ENCODE results near the gene TSPAN17. TPM values are rescaled to one million over a fixed set of nuclear protein-coding genes. Genes with fewer than 3 reads are reported as not detected.

TSPAN17 gene
- total RNA-seq, 1 experiment from 2014 or later, result 50.7 TPM

- no peaks in the 10 kb centered on the region for H3K27me3 ChIP-seq (ENCODE audit: control insufficient read depth, insufficient read depth, low read length)
- peaks cover 7% of the 10 kb centered on the region for H3K36me3 ChIP-seq (replicated peaks; ENCODE audit: control insufficient read depth, insufficient read depth, low read length)
- no peak overlapping the region for H3K4me3 ChIP-seq (ENCODE audit: insufficient read depth, low read depth, low read length)
- DNase-seq, result no peak
These were observed 7.6 kb downstream of the TSPAN17 start for GRCh38 chr5:176654856-176655255.

DNA sequence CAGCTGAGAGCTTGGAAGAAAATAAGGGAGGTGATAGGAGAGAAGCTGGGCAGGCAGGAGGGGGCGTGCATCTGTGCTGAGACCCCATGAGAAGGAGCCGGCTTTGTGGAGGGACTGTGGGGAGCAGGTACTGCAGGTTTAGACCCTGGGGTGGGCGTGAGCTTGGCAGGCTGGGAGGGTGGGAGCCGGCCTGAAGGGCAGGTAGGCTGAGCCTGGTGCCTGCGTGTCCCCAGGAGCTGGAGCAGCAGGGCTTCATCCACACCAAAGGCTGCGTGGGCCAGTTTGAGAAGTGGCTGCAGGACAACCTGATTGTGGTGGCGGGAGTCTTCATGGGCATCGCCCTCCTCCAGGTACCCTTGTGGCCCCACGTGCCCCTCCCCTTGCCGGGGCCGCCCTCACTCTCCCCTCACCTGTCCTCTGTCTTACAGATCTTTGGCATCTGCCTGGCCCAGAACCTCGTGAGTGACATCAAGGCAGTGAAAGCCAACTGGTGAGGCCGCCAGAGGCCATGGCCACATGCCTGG lies 9.2 kb downstream of the TSPAN17 start:
- peak; percentile 36 for DNase-seq
- Histone ChIP-seq H3K27me3 (ENCODE audit: control insufficient read depth, insufficient read depth, low read length) (no peaks in the 10 kb centered on the region), H3K36me3 (replicated peaks; ENCODE audit: control insufficient read depth, insufficient read depth, low read length) (peaks cover 7% of the 10 kb centered on the region), H3K4me3 (ENCODE audit: insufficient read depth, low read depth, low read length) (no peak overlapping the region)

DNA sequence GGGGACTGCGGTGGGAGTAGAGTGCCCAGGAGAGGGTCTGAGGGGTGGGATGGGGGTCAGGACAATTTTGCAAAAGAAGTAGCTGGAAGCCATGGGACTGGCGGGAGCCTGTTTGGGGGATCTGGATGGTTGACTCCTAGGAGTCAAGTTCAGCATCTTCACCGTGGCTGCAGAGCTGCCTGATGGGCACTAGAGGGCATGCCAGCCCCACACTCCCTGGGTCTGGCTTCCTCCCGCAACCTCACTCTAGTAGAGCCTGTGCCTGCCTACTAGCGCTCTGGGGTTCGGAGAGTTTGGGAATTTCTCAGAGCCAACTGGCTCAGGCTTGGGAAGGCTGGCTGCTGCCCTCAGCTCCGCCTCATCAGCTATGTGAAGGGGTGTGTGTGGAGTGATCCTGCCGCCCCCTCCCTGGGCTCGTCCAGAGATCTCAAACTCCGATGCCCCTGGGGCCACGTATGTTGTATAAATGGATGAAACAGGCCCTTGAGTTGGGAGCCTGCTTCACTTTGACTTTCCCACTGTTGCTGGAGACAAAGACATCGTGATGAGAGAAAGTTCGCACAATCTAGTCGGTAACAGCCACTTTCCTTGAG lies 10.8 kb downstream of the TSPAN17 start:
- peaks cover 5% of the 10 kb centered on the region for H3K36me3 ChIP-seq (replicated peaks; ENCODE audit: control insufficient read depth, insufficient read depth, low read length)
- peak; percentile 93 for DNase-seq
- no peak overlapping the region for H3K4me3 ChIP-seq (ENCODE audit: insufficient read depth, low read depth, low read length)
- H3K27me3 ChIP-seq (ENCODE audit: control insufficient read depth, insufficient read depth, low read length), result no peaks in the 10 kb centered on the region

DNA sequence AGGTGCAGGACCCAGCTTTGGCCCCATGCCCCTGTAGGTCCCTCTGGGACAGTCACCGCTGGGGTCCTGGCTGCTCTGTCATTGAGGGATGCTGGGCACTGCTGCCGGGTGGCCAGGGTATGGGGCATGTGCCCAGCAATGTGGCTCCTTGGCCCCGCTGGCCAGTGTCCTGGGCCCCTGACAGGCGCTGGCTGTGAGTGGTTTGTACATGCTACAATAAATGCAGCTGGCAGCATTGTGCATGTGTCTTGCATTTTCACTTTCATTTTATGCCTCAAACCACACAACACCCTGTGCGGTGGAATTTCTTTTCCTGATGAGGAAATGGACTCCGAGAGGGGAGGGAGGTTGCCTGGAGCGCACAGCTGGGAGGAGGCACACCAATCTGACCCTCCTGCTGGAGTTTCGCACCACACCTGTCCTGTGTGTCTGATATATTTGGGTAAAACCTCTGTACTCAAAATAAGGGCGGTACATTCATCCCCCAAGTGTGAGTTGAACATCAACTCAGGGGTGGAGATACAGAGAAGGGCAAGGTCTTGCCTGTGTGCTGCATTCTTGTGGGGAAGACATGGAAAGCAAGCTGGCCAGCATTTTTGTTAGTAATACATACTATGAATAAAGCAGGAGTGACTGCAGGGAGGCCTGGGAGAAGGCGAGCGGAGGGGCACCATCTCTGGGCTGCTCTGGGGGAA lies 11.7 kb downstream of the TSPAN17 start:
- Histone ChIP-seq H3K4me3 (ENCODE audit: insufficient read depth, low read depth, low read length) (no peak overlapping the region), H3K27me3 (ENCODE audit: control insufficient read depth, insufficient read depth, low read length) (no peaks in the 10 kb centered on the region), H3K36me3 (replicated peaks; ENCODE audit: control insufficient read depth, insufficient read depth, low read length) (no peaks in the 10 kb centered on the region; the same call in 1 of the 2 replicates)
- DNase-seq, result no peak

GRCh38 chr5:176659512-176659839 lies 12.2 kb downstream of the TSPAN17 start:
- Histone ChIP-seq H3K4me3 (ENCODE audit: insufficient read depth, low read depth, low read length) (no peak overlapping the region), H3K36me3 (replicated peaks; ENCODE audit: control insufficient read depth, insufficient read depth, low read length) (no peaks in the 10 kb centered on the region; the same call in 1 of the 2 replicates)

GRCh38 chr5:176659860-176660461 lies 12.7 kb downstream of the TSPAN17 start:
- Histone ChIP-seq H3K27me3 (ENCODE audit: control insufficient read depth, insufficient read depth, low read length) (no peaks in the 10 kb centered on the region), H3K36me3 (replicated peaks; ENCODE audit: control insufficient read depth, insufficient read depth, low read length) (no peaks in the 10 kb centered on the region; the same call in 1 of the 2 replicates), H3K4me3 (ENCODE audit: insufficient read depth, low read depth, low read length) (no peak overlapping the region)
- DNase-seq, result no peak

More at GRCh38 chr5:176659512-176659839, 12.2 kb downstream of the TSPAN17 start:
- DNase-seq, result no peak
- no peaks in the 10 kb centered on the region for H3K27me3 ChIP-seq (ENCODE audit: control insufficient read depth, insufficient read depth, low read length)

GRCh38 chr5:176660530-176660859 lies 13.2 kb downstream of the TSPAN17 start:
- DNase-seq, result no peak
- no peak overlapping the region for H3K4me3 ChIP-seq (ENCODE audit: insufficient read depth, low read depth, low read length)
- H3K36me3 ChIP-seq (replicated peaks; ENCODE audit: control insufficient read depth, insufficient read depth, low read length), result no peaks in the 10 kb centered on the region; the same call in 1 of the 2 replicates
- no peaks in the 10 kb centered on the region for H3K27me3 ChIP-seq (ENCODE audit: control insufficient read depth, insufficient read depth, low read length)

DNA sequence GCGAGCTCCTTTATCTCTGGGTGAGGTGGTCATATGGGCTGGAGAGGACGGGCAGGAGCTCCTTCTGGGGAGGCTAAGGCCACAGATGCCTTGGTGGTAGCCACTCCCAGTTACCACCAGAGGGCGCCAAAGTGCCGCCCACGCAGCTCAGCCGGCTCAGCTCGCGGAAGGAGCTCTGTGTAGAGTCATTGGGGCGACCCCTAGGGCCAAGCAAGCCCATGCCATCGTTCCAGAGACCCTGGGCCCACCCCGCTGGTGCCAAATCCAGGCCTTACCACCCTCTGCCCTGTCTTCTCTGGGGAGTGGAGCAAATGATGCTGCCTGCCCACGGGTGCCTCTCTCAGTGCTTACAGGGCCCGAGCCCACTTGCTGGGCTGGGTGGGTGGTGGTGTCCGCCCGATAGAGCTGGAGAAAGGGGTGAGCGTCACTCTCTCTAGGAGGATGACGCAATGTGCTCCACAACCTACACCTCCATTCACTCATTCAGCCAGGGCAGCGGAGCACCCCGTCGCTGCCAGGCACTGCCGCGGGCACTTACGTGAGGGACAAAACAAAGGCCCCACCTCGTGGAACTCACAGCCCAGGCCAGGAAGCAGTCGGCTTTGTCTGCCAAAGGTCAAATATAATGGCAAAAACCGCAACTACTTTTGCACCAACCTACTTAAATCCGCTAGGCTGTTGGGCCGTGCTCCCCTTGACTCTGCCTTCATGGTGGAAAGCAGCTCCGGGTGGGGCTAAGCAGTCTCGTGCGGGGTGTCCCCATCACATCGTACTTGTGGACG lies 13.8 kb downstream of the TSPAN17 start:
- peak; percentile 98 for DNase-seq
- Histone ChIP-seq H3K36me3 (replicated peaks; ENCODE audit: control insufficient read depth, insufficient read depth, low read length) (no peaks in the 10 kb centered on the region), H3K4me3 (ENCODE audit: insufficient read depth, low read depth, low read length) (no peak overlapping the region), H3K27me3 (ENCODE audit: control insufficient read depth, insufficient read depth, low read length) (no peaks in the 10 kb centered on the region)

- DNase-seq, result no peak
- Histone ChIP-seq H3K4me3 (ENCODE audit: insufficient read depth, low read depth, low read length) (no peak overlapping the region), H3K27me3 (ENCODE audit: control insufficient read depth, insufficient read depth, low read length) (no peaks in the 10 kb centered on the region), H3K36me3 (replicated peaks; ENCODE audit: control insufficient read depth, insufficient read depth, low read length) (no peaks in the 10 kb centered on the region)
These were observed 14.4 kb downstream of the TSPAN17 start for GRCh38 chr5:176661676-176662075.

- H3K36me3 ChIP-seq (replicated peaks; ENCODE audit: control insufficient read depth, insufficient read depth, low read length), result no peaks in the 10 kb centered on the region
- no peak for DNase-seq
- no peaks in the 10 kb centered on the region for H3K27me3 ChIP-seq (ENCODE audit: control insufficient read depth, insufficient read depth, low read length)
- H3K4me3 ChIP-seq (ENCODE audit: insufficient read depth, low read depth, low read length), result no peak overlapping the region
These were observed 15.4 kb downstream of the TSPAN17 start for GRCh38 chr5:176662371-176663333.

GRCh38 chr5:176663566-176663965 lies 16.3 kb downstream of the TSPAN17 start:
- Histone ChIP-seq H3K36me3 (replicated peaks; ENCODE audit: control insufficient read depth, insufficient read depth, low read length) (no peaks in the 10 kb centered on the region), H3K4me3 (ENCODE audit: insufficient read depth, low read depth, low read length) (no peak overlapping the region), H3K27me3 (ENCODE audit: control insufficient read depth, insufficient read depth, low read length) (no peaks in the 10 kb centered on the region)
- DNase-seq, result no peak

- no peaks in the 10 kb centered on the region for H3K27me3 ChIP-seq (ENCODE audit: control insufficient read depth, insufficient read depth, low read length)
- H3K36me3 ChIP-seq (replicated peaks; ENCODE audit: control insufficient read depth, insufficient read depth, low read length), result no peaks in the 10 kb centered on the region
- DNase-seq, result peak; percentile 70
- H3K4me3 ChIP-seq (ENCODE audit: insufficient read depth, low read depth, low read length), result no peak overlapping the region
These were observed 17.2 kb downstream of the TSPAN17 start for GRCh38 chr5:176664479-176664878.

DNA sequence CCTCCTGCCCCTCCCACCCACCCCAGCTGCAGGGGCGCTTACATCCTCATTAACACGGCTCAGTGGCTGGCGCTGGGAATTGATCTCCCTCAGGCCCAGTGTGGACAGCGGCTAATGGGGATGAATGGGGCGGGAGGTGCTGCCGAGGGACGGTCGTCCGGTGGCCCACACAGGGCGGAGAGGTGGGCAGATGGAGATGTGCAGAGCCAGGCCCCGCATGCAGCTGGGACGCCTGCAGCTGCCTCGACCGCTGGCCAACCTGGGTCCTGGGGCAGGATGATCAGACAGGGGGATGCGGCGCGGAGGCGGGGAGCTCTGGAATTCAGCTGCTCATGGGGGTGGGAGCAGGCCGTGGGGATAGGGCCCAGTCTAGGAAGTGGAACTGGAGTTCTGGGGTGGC lies 17.6 kb downstream of the TSPAN17 start:
- H3K27me3 ChIP-seq (ENCODE audit: control insufficient read depth, insufficient read depth, low read length), result no peaks in the 10 kb centered on the region
- no peak overlapping the region for H3K4me3 ChIP-seq (ENCODE audit: insufficient read depth, low read depth, low read length)
- DNase-seq, result peak; percentile 82
- H3K36me3 ChIP-seq (replicated peaks; ENCODE audit: control insufficient read depth, insufficient read depth, low read length), result no peaks in the 10 kb centered on the region

DNA sequence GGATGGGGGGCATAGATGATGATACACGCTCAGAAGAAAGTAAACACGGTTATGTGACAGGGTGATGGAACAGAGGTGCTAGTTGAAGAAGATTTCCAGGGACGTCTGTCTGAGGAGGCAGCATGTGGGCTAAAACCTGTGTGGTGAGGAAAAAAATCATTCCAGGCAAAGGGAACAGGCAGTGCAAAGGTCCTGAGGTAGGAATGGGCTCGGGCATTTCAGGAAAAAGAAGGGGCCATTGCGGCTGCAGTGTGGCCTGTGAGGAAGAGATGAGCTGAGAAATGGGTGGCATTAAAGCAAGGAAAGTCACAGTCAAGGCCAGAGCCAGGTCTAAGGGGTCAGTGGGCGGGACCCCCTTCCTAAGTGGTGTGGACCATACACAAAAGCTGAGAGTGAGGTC lies 18.2 kb downstream of the TSPAN17 start:
- Histone ChIP-seq H3K4me3 (ENCODE audit: insufficient read depth, low read depth, low read length) (no peak overlapping the region), H3K27me3 (ENCODE audit: control insufficient read depth, insufficient read depth, low read length) (no peaks in the 10 kb centered on the region), H3K36me3 (replicated peaks; ENCODE audit: control insufficient read depth, insufficient read depth, low read length) (no peaks in the 10 kb centered on the region)
- no peak for DNase-seq
